NB4 (cell line): ENCODE results near the gene RPS19BP1.
"Not testable (repeated sequence)": the region's sequence is repeated elsewhere in the genome, so short reads cannot be mapped to it uniquely, and the experiment has no call there.

Experiments
- DNase-seq: peaks from one replicate; pipeline ENCODE4 v3.0.0; 2010; ENCODE audit warnings: low read depth
- H3K4me3 ChIP-seq: one replicate; pipeline ENCODE4 v1.5.1; 2011; ENCODE audit warnings: mild to moderate bottlenecking, low read depth, low read length, moderate library complexity
- MYC ChIP-seq: IDR thresholded peaks from 2 replicates; pipeline ENCODE4 v1.6.1; 2011; ENCODE audit warnings: low read depth, low read length
- POLR2A ChIP-seq: IDR thresholded peaks from 2 replicates; pipeline ENCODE4 v1.6.1; 2011; ENCODE audit warnings: mild to moderate bottlenecking; ENCODE audit not compliant: insufficient read length; ENCODE audit errors: extremely low read depth
- TF ChIP-seq, protein P1 (sequence below): IDR thresholded peaks from one replicate; pipeline ENCODE4 v1.5.1; 2012; ENCODE audit warnings: low read depth, low read length
- TF ChIP-seq, protein P2 (sequence below): IDR thresholded peaks from 2 replicates; pipeline ENCODE4 v1.6.1; 2011; ENCODE audit warnings: low read depth, low read length

The RPS19BP1 gene

DNA sequence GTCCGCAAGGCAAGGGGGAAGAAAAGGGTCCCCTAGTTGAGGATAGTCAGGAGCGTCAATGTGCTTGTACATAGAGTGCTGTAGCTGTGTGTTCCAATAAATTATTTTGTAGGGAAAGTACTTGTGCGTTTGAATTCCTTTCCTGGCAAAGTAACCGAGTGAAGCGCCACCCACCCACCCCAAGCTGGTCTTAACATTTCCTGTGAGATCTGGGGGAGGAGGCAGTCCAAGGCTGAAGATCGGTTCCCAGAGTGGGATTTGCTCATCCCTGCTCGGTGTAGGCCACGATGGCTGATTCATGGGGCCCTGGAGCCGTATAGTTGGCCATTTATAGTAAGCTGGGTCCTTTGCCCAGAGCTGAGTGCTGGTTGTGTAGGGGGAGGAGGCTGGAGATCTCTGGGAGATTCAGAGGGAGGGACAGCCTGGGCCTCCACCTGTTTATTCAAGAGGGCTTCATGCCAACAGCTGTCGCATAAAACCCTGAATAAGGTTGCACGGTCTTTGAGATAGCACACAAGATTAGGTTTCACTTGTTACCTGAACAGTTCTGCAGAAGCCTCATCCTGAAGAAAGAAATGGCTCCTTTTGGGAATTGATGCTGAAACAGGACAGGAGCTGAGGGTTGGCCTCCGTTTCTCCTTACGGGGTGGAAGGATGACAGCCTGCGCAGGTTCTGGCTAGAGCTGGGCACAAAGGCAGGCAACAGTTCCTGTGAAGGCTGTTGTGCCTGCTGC lies 9.8 kb downstream of the RPS19BP1 start:
- TF ChIP-seq POLR2A (peak; percentile 16), MYC (no peak)
- TF ChIP-seq, protein P1, sequence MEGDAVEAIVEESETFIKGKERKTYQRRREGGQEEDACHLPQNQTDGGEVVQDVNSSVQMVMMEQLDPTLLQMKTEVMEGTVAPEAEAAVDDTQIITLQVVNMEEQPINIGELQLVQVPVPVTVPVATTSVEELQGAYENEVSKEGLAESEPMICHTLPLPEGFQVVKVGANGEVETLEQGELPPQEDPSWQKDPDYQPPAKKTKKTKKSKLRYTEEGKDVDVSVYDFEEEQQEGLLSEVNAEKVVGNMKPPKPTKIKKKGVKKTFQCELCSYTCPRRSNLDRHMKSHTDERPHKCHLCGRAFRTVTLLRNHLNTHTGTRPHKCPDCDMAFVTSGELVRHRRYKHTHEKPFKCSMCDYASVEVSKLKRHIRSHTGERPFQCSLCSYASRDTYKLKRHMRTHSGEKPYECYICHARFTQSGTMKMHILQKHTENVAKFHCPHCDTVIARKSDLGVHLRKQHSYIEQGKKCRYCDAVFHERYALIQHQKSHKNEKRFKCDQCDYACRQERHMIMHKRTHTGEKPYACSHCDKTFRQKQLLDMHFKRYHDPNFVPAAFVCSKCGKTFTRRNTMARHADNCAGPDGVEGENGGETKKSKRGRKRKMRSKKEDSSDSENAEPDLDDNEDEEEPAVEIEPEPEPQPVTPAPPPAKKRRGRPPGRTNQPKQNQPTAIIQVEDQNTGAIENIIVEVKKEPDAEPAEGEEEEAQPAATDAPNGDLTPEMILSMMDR = no peak
- TF ChIP-seq, protein P2, sequence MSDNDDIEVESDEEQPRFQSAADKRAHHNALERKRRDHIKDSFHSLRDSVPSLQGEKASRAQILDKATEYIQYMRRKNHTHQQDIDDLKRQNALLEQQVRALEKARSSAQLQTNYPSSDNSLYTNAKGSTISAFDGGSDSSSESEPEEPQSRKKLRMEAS = no peak
- no peak for DNase-seq
- peak overlapping the region; percentile 98 for H3K4me3 ChIP-seq

DNA sequence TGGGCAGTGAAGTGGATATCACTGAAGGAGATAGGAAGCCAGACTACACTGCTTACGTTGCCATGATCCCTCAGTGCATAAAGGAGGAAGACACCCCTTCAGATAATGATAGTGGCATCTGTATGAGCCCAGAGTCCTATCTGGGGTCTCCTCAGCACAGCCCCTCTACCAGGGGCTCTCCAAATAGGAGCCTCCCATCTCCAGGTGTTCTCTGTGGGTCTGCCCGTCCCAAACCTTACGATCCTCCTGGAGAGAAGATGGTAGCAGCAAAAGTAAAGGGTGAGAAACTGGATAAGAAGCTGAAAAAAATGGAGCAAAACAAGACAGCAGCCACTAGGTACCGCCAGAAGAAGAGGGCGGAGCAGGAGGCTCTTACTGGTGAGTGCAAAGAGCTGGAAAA lies 10.5 kb downstream of the RPS19BP1 start:
- not testable (repeated sequence) for DNase-seq
- H3K4me3 ChIP-seq = peak overlapping the region; percentile 98

DNA sequence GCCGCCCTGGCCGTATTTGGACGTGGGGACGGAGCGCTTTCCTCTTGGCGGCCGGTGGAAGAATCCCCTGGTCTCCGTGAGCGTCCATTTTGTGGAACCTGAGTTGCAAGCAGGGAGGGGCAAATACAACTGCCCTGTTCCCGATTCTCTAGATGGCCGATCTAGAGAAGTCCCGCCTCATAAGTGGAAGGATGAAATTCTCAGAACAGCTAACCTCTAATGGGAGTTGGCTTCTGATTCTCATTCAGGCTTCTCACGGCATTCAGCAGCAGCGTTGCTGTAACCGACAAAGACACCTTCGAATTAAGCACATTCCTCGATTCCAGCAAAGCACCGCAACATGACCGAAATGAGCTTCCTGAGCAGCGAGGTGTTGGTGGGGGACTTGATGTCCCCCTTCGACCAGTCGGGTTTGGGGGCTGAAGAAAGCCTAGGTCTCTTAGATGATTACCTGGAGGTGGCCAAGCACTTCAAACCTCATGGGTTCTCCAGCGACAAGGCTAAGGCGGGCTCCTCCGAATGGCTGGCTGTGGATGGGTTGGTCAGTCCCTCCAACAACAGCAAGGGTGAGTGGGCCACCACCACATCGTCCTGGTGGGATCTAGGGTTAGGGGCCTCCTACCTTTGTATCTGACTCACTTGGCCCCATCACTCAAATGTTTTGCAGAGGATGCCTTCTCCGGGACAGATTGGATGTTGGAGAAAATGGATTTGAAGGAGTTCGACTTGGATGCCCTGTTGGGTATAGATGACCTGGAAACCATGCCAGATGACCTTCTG lies 11.3 kb downstream of the RPS19BP1 start:
- peak overlapping the region; percentile 98 for H3K4me3 ChIP-seq
- DNase-seq = not testable (repeated sequence)

DNA sequence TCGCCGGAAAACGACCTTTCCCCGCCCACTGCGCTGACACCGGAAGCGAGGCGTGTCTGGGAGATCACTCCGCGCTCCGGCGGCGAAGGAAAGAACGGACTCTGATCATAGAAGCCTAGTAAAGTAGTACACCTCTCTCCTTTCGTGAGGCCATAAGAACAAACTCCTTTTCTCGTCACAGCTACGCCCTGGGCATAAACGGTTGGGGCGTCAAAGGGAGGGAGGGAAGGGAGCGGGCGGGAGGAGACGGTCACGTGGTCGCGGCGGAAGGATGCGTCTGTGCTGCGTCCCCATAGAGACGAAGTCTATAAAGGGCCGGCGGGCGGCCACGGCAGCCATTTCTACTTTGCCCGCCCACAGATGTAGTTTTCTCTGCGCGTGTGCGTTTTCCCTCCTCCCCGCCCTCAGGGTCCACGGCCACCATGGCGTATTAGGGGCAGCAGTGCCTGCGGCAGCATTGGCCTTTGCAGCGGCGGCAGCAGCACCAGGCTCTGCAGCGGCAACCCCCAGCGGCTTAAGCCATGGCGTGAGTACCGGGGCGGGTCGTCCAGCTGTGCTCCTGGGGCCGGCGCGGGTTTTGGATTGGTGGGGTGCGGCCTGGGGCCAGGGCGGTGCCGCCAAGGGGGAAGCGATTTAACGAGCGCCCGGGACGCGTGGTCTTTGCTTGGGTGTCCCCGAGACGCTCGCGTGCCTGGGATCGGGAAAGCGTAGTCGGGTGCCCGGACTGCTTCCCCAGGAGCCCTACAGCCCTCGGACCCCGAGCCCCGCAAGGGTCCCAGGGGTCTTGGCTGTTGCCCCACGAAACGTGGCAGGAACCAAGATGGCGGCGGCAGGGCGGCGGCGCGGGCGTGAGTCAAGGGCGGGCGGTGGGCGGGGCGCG lies 12.1 kb downstream of the RPS19BP1 start, which contains the start of gene ATF4:
Gene ATF4 (plus strand): TSS at position 337 of the 880 bp plus-strand sequence. CDS start 884 bp downstream, outside the sequence.
- peak; percentile 82 for DNase-seq
- TF ChIP-seq, protein P1 = no peak
- TF ChIP-seq POLR2A (peak; percentile 81), MYC (peak; percentile 93)
- TF ChIP-seq, protein P2 = peak; percentile 79
- H3K4me3 ChIP-seq = peak within 1 kb of the TSS; percentile 98

DNA sequence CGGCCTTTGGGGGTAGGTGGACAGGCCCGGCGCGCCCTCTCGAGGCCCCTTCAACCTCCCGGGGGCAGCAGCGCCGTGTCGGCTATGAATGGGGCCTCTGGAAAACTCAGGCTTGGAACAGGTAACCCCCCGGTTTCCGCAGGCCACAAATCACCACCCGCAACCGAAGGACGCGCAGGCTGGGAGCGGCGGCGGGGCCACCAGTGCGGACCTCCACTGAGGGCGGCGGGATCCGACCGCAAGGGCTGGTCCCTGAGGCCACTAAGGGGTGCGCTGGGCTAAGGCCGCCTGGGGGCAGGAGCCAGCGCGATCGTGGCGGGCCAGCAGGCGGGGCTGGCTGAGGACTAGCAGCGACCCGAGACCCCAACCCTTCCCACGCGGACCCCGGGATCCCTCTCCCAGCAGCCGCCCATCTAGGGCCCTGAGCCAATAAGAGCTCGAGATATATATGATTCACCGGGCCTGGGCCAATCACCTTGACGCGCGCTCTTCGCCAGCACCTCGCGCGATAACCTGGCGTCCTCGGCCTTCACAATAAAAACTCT lies 12.8 kb downstream of the RPS19BP1 start:
- peak overlapping the region; percentile 98 for H3K4me3 ChIP-seq
- peak; percentile 99 for DNase-seq
- TF ChIP-seq MYC (peak; percentile 31; the same call in 1 of the 2 replicates), POLR2A (peak; percentile 65)
- TF ChIP-seq, protein P1 = no peak
- TF ChIP-seq, protein P2 = peak; percentile 20; the same call in 1 of the 2 replicates

DNA sequence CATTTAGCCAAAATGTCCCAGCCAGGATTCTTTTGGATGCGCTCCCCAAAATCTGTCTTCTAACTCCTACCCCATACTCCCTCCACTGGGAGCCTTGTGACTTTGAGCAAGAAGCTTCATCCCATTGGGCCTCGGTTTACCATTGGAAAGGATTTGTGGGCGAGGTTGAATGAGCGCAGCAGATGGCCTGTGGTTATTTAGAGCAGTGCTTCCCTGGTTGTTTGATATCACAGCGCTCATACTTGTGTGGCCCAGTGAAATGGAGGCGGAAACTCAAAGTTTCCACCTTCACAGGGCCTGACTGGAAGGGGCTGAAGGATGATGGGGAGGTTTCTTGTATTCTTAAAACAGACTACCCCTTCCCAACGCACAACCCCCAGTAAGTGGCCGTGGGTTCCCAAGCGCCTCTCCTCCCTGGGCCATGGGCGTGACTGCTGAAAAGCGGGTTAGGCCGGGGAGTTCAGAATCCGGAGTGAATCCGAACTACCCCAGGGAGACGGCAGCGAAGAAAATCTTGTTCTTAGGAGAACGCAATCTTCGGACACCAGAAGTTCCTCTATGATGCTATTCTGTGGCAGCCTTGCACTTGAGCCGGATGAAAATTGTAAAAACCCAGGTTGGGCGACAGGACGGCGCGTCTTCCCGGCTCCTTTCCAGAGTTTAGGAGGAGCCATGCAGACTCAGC lies 13.4 kb downstream of the RPS19BP1 start:
- no peak for DNase-seq
- peak overlapping the region; percentile 79 for H3K4me3 ChIP-seq
- TF ChIP-seq, protein P2 = no peak
